ENCODE data around the gene CUX1.

DNA sequence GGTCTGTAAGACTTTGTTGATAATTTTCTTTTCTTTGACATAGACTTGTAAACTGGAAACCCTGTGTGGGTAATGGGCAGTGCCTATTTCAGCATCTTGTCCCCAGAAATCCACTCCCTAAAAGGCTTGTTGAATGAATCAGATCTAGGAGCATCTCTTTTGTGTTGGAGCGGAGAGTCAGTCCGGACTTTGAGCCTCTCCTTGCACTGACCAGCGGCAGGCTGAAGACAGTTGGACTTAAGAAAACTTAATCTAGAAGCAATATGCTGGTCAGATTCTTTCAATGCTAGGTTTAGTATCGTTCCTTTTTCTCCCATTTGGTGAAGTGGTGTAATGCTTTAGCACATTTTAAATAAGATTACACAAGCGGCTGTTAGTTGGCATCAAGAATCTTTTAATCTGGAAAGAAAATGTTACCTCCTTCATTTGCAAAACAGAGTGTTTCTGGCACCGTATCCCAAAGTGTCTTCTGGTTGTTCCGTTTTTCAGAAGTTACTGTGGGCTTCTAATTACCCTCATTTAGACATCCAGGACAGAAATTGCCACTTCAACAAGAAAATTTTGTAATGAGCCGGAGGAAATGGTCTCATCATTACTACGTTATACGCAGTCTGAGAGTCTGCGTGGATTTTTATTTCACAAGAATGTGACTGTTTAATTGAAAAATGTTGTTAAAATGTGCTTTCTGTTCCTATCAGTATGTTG, 74.7 kb downstream of the CUX1 start:
- TF ChIP-seq GATA2 (IDR thresholded peaks at IDR 0.05; ENCODE audit: low read depth, low read length) (no peak), GATA3 (IDR thresholded peaks at IDR 0.05; ENCODE audit: low read depth, low read length) (no peak)

All from SH-SY5Y (cell line).